Activated CD4-positive, alpha-beta T cell treated with anti-CD3 and anti-CD28 coated beads, Interleukin-2, amount 10 ng/mL, durations not matched to agents 7 days and 5 days (primary cell): ENCODE measurements around the gene SDF2. TPM values are rescaled to one million over a fixed set of nuclear protein-coding genes. Genes with fewer than 3 reads are reported as not detected.

Experiments
- CTCF ChIA-PET: fragments of 350-600 bp; sonication (Branson Sonifier 250); formaldehyde crosslinking; loops from one replicate; lab custom pipeline; 2021; ENCODE audit warnings: antibody characterized with exemption; lab: Charles Lee
- POLR2A ChIA-PET: fragments of 350-600 bp; sonication (Branson Sonifier 250); formaldehyde crosslinking; loops from one replicate; lab custom pipeline; 2021; ENCODE audit warnings: antibody characterized with exemption; lab: Charles Lee
- DNase-seq: peaks from one replicate; pipeline ENCODE4 v3.0.0-alpha.2; 2020
- H3K27ac Mint-ChIP-seq: one replicate; pipeline ENCODE4 v1.8.0; 2021; ENCODE audit warnings: mild to moderate bottlenecking, moderate library complexity, mixed read lengths
- H3K27me3 Mint-ChIP-seq: one replicate; pipeline ENCODE4 v1.8.0; 2021; ENCODE audit warnings: mixed read lengths
- H3K36me3 Mint-ChIP-seq: one replicate; pipeline ENCODE4 v1.8.0; 2021; ENCODE audit warnings: low read depth, mixed read lengths
- H3K4me1 Mint-ChIP-seq: one replicate; pipeline ENCODE4 v1.8.0; 2021; ENCODE audit warnings: mixed read lengths
- H3K4me3 Mint-ChIP-seq: one replicate; pipeline ENCODE4 v1.8.0; 2021; ENCODE audit warnings: mild to moderate bottlenecking, moderate library complexity, mixed read lengths
- H3K9me3 Mint-ChIP-seq: one replicate; pipeline ENCODE4 v1.8.0; 2021; ENCODE audit warnings: mixed read lengths
- total RNA-seq, 2 experiments: library from RNA; stranded (reverse); gene quantifications; one replicate each; pipeline ENCODE4 v1.2.3, GENCODE V29; 2021

SDF2 gene
- total RNA-seq, 2 experiments from 2014 or later: 43.9 to 53.2 TPM

- ChIA-PET CTCF (interaction anchor here (0.7 to 1.3 kb wide), 4 partner anchors 9 to 25 kb away, joined by 3 to 5 read pairs (median 4); partner anchors contain the start of gene PROCA1), POLR2A (no interaction called here)
- Mint-ChIP-seq H3K27me3 (no peaks in the 10 kb centered on the region), H3K4me1 (peaks cover 1% of the 10 kb centered on the region), H3K4me3 (no peak overlapping the region), H3K9me3 (no peaks in the 10 kb centered on the region), H3K27ac (no peak overlapping the region), H3K36me3 (peaks cover 45% of the 10 kb centered on the region)
- DNase-seq: no peak
Observed at GRCh38 chr17:28702026-28702751, 40.5 kb upstream of the SDF2 start.

DNA sequence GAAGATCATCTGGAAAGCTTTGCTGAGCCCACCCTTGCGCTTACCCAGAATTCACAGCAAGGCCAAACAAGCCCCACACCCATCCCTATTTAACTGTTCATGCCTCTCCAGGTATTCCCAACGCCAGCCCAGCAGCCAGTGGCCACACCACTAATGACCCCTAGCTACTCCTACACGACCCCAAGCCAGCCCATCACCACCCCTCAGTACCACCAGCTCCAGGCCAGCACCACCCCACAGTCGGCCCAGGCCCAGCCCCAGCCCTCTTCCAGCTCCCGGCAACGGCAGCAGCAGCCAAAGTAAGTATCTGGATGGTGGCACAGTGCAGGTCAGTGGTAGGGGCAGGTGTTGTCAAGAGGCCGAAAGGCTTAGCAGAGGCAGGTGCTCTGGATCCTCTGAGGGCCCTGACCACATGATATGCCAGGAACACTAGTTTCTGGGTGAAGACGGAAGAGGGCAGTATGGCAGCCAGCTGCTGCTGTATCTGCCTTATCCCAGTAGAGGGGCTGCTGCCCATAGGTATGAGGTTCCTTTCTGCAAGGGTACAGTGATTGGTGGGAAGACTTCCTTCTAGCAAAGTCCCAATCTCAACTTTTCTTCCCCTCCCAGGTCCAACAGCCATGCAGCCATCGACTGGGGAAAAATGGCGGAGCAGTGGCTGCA is 39.3 kb upstream of the SDF2 start:
- Mint-ChIP-seq H3K27me3 (no peaks in the 10 kb centered on the region), H3K9me3 (no peaks in the 10 kb centered on the region), H3K4me3 (no peak overlapping the region), H3K4me1 (peaks cover 1% of the 10 kb centered on the region), H3K36me3 (peaks cover 54% of the 10 kb centered on the region), H3K27ac (no peak overlapping the region)
- no peak for DNase-seq
- CTCF ChIA-PET: interaction anchor here (0.7 kb wide), 1 partner anchor 50 kb away, joined by 3 read pairs; no protein-coding TSS in a partner anchor
- POLR2A ChIA-PET: no interaction called here

DNA sequence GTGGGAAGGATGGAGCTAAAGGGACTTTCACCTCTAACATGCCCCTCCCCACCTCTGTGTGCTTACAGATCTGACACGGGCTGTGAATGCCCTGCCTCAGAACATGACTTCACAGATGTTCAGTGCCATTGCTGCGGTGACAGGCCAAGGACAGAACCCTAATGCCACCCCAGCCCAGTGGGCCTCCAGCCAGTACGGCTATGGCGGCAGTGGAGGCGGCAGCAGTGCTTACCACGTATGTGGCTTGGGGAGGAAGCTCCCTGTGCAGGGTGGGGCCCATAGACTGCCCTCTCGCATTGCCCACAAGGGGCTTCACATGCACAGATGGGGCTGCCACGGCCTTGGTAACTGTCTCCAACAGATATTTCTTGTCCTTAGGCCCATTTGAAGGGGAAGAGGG is 38.6 kb upstream of the SDF2 start:
- no peaks in the 10 kb centered on the region for H3K4me1 Mint-ChIP-seq
- no peaks in the 10 kb centered on the region for H3K27me3 Mint-ChIP-seq
- ChIA-PET POLR2A (no interaction called here), CTCF (interaction anchor here (0.7 kb wide), 2 partner anchors 50 to 51 kb away, joined by 3 read pairs; no protein-coding TSS in a partner anchor)
- H3K4me3 Mint-ChIP-seq: no peak overlapping the region
- peaks cover 57% of the 10 kb centered on the region for H3K36me3 Mint-ChIP-seq
- no peak overlapping the region for H3K27ac Mint-ChIP-seq
- no peak for DNase-seq
- no peaks in the 10 kb centered on the region for H3K9me3 Mint-ChIP-seq

DNA sequence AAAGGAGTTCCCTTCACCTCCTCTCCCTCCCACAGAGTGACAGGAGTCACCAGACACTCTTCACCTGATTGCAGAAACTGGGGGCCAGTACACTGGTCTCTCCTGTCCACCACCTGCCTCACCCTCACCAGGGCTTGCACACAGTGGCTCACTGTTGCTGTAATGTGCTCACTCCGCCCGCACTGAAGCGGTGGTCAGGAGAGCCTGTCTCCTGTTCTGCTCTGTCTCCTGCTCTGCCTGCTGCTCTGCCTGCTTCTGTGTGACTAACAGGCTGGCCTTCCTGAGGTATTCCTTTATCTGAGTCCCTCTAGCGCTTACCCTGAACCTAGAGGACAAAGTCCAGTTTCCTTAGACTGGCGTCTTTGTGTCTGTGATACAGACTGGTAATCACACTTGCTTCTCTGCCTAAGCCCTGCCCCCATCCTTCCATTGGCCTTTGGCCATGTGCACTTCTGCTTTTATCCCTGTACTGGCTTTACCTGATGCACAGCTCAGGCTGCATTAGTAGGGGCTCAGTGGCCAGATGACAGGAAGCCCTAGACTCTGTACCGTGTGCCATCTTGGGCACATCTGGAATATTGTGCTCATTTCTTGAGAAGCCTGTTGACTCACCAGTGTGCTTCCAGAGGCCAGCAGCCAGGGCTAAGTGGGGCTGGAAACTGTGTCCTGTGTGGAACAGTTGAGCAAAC is 36.7 kb upstream of the SDF2 start:
- no peaks in the 10 kb centered on the region for H3K9me3 Mint-ChIP-seq
- no peak for DNase-seq
- H3K27me3 Mint-ChIP-seq: no peaks in the 10 kb centered on the region
- H3K27ac Mint-ChIP-seq: no peak overlapping the region
- ChIA-PET POLR2A (interaction anchor here (0.6 kb wide), 1 partner anchor 10 kb away, joined by 4 read pairs; no protein-coding TSS in a partner anchor), CTCF (interaction anchor here (0.6 kb wide), 1 partner anchor 26 kb away, joined by 3 read pairs; no protein-coding TSS in a partner anchor)
- H3K4me3 Mint-ChIP-seq: no peak overlapping the region
- H3K4me1 Mint-ChIP-seq: no peaks in the 10 kb centered on the region
- peaks cover 64% of the 10 kb centered on the region for H3K36me3 Mint-ChIP-seq

- no peak for DNase-seq
- Mint-ChIP-seq H3K9me3 (no peaks in the 10 kb centered on the region), H3K36me3 (peaks cover 59% of the 10 kb centered on the region), H3K27ac (no peak overlapping the region), H3K4me1 (no peaks in the 10 kb centered on the region), H3K27me3 (no peaks in the 10 kb centered on the region), H3K4me3 (no peak overlapping the region)
- ChIA-PET CTCF (no interaction called here), POLR2A (no interaction called here)
Observed at GRCh38 chr17:28693869-28694268, 32.2 kb upstream of the SDF2 start.

DNA sequence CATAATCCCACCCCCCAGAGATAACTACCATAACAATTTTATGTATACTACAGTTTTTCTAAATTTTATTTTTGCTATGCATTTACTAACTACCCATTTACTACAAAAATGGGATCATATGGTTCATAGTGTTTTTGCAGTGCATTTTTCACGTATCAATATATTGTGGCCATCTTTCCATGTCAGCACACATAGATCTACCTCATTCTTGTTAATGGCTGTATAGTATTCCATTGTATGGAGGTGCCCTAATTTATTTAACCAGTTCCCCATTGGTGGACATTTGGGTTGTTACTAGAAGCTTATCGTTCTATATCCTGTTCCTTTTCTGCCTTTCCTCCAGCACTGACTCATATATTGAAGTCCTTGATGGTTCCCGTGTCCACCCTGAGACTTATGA is 27.3 kb upstream of the SDF2 start:
- POLR2A ChIA-PET: no interaction called here
- Mint-ChIP-seq H3K27me3 (no peaks in the 10 kb centered on the region), H3K4me1 (no peaks in the 10 kb centered on the region), H3K36me3 (peaks cover 68% of the 10 kb centered on the region), H3K4me3 (no peak overlapping the region), H3K9me3 (no peaks in the 10 kb centered on the region), H3K27ac (no peak overlapping the region)
- CTCF ChIA-PET: interaction anchor here (0.8 to 1.7 kb wide), 2 partner anchors 13 to 47 kb away, joined by 3 to 4 read pairs; no protein-coding TSS in a partner anchor
- DNase-seq: no peak

- CTCF ChIA-PET: interaction anchor here (1.4 to 1.7 kb wide), 3 partner anchors 9 to 67 kb away, joined by 3 to 5 read pairs (median 4); no protein-coding TSS in a partner anchor
- H3K27ac Mint-ChIP-seq: no peak overlapping the region
- H3K9me3 Mint-ChIP-seq: no peaks in the 10 kb centered on the region
- H3K27me3 Mint-ChIP-seq: no peaks in the 10 kb centered on the region
- H3K4me1 Mint-ChIP-seq: no peaks in the 10 kb centered on the region
- H3K4me3 Mint-ChIP-seq: no peak overlapping the region
- POLR2A ChIA-PET: no interaction called here
- peaks cover 67% of the 10 kb centered on the region for H3K36me3 Mint-ChIP-seq
- no peak for DNase-seq
Observed at GRCh38 chr17:28688481-28688880, 26.8 kb upstream of the SDF2 start.

DNA sequence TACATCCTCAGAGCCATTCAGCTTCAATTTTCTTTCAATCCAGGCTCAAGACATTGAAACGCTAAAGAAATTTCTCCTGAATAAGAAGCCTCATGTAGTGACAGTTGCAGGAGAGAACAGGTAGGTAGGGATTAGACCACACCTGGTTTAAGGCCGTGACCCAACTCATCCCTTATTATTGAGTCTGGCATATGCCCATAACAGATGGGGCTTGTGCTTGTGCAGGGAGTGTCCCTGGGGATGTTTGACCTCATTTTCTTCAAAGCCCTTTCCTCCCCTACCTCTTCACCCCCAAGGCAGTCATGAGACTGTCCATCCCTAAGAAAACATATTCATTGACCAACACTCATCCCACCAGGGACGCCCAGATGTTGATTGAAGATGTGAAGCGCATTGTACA is 24.6 kb upstream of the SDF2 start:
- ChIA-PET POLR2A (no interaction called here), CTCF (no interaction called here)
- peaks cover 74% of the 10 kb centered on the region for H3K36me3 Mint-ChIP-seq
- H3K4me3 Mint-ChIP-seq: no peak overlapping the region
- H3K4me1 Mint-ChIP-seq: no peaks in the 10 kb centered on the region
- DNase-seq: no peak
- H3K27me3 Mint-ChIP-seq: no peaks in the 10 kb centered on the region
- H3K9me3 Mint-ChIP-seq: no peaks in the 10 kb centered on the region
- H3K27ac Mint-ChIP-seq: no peak overlapping the region

DNA sequence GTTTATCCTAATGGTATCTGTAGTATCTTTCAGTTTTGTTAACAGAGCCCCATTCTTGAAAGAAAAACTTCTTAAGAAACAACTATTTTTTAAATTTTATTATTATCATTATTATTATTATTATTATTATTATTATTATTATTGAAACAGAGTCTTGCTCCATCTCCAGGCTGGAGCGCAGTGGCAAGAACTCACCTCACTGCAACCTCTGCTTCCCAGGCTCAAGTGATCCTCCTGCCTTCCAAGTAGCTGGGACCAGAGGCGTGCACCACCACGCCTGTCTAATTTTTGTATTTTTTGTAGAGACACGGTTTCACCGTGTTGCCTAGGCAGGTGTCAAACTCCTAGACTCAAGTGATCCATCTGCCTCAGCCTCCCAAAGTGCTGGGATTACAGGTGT is 23.7 kb upstream of the SDF2 start:
- H3K27ac Mint-ChIP-seq: no peak overlapping the region
- no peak overlapping the region for H3K4me3 Mint-ChIP-seq
- H3K9me3 Mint-ChIP-seq: no peaks in the 10 kb centered on the region
- POLR2A ChIA-PET: no interaction called here
- CTCF ChIA-PET: no interaction called here
- no peaks in the 10 kb centered on the region for H3K4me1 Mint-ChIP-seq
- H3K27me3 Mint-ChIP-seq: no peaks in the 10 kb centered on the region
- peaks cover 78% of the 10 kb centered on the region for H3K36me3 Mint-ChIP-seq
- no peak for DNase-seq

GRCh38 chr17:28684963-28685362 is 23.3 kb upstream of the SDF2 start:
- Mint-ChIP-seq H3K27ac (no peak overlapping the region), H3K4me3 (no peak overlapping the region), H3K9me3 (no peaks in the 10 kb centered on the region), H3K4me1 (no peaks in the 10 kb centered on the region), H3K27me3 (no peaks in the 10 kb centered on the region), H3K36me3 (peaks cover 76% of the 10 kb centered on the region)
- no peak for DNase-seq
- ChIA-PET CTCF (no interaction called here), POLR2A (no interaction called here)

DNA sequence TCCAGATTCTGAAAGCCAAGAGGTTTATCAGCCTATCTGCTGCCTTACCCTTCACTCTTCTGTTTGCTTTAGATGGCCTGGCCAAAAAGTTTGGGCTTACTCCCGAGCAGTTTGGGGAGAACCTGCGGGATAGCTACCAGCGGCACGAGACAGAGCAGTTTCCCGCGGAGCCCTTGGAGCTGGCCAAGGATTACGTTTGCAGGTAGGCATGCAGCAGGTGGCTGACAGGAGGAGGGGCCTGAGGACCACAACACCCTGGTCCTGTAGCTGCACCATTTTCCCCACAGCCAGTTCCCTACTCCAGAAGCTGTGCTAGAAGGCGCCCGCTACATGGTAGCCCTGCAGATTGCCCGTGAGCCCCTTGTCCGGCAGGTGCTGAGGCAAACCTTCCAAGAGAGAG is 20.9 kb upstream of the SDF2 start:
- Mint-ChIP-seq H3K27ac (no peak overlapping the region), H3K27me3 (no peaks in the 10 kb centered on the region), H3K4me3 (no peak overlapping the region), H3K4me1 (no peaks in the 10 kb centered on the region), H3K36me3 (peaks cover 65% of the 10 kb centered on the region), H3K9me3 (no peaks in the 10 kb centered on the region)
- ChIA-PET CTCF (interaction anchor here (0.9 to 2.5 kb wide), 4 partner anchors 33 to 44 kb away, joined by 3 to 7 read pairs (median 5); partner anchors contain the start of genes BLTP2, RPL23A and TLCD1), POLR2A (no interaction called here)
- DNase-seq: no peak

DNA sequence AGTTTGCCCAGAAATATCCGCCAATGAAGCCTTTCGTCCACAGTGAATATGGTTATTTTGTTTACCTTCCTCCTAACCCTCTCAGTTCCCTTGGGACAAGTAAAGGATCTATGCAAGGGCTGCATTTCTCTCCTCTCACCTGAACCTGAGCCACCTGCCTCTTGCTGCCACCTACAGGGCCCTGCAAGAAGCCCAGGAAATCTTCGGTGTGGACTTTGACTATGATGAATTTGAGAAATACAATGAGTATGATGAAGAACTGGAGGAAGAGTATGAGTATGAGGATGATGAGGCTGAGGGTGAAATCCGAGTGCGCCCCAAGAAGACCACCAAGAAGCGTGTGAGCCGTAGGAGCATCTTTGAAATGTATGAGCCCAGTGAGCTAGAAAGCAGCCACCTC is 14.3 kb upstream of the SDF2 start:
- POLR2A ChIA-PET: no interaction called here
- H3K4me3 Mint-ChIP-seq: no peak overlapping the region
- peak overlapping the region; percentile 17 for H3K27ac Mint-ChIP-seq
- no peaks in the 10 kb centered on the region for H3K9me3 Mint-ChIP-seq
- DNase-seq: peak; percentile 21
- CTCF ChIA-PET: interaction anchor here (1.6 to 2.0 kb wide), 3 partner anchors 13 to 50 kb away, joined by 3 to 7 read pairs (median 5); partner anchors contain the start of genes SDF2, SUPT6H and TLCD1
- no peaks in the 10 kb centered on the region for H3K4me1 Mint-ChIP-seq
- no peaks in the 10 kb centered on the region for H3K27me3 Mint-ChIP-seq
- peaks cover 63% of the 10 kb centered on the region for H3K36me3 Mint-ChIP-seq
